Skeletal muscle satellite cell (primary cell): ENCODE results near the gene EXOSC5.
"Not testable (repeated sequence)": the region's sequence is repeated elsewhere in the genome, so short reads cannot be mapped to it uniquely, and the experiment has no call there.

Source experiments
- H3K27me3 ChIP-seq: 2 replicates; pipeline ENCODE4 v1.7.0; 2013; ENCODE audit warnings: low read length; ENCODE audit not compliant: control insufficient read depth, insufficient read depth
- H3K36me3 ChIP-seq: 2 replicates; pipeline ENCODE4 v1.7.0; 2013; ENCODE audit warnings: mild to moderate bottlenecking, control low read depth, low read length; ENCODE audit not compliant: insufficient read depth
- H3K4me1 ChIP-seq: 2 replicates; pipeline ENCODE4 v1.7.0; 2013; ENCODE audit warnings: low read length; ENCODE audit not compliant: control insufficient read depth, insufficient read depth
- H3K4me2 ChIP-seq: 2 replicates; pipeline ENCODE4 v1.7.0; 2013; ENCODE audit warnings: mild to moderate bottlenecking, low read length
- H3K4me3 ChIP-seq: 2 replicates; pipeline ENCODE4 v1.7.0; 2013; ENCODE audit warnings: low read length
- H3K9ac ChIP-seq: 2 replicates; pipeline ENCODE4 v1.7.0; 2013; ENCODE audit warnings: mild to moderate bottlenecking, low read depth, low read length, moderate library complexity
- H3K9me3 ChIP-seq: replicated peaks from 2 replicates; pipeline ENCODE4 v1.7.0; 2013; ENCODE audit warnings: mild to moderate bottlenecking, control low read depth, low read length

Gene EXOSC5

GRCh38 chr19:41411968-41412265 lies 14.8 kb upstream of the EXOSC5 start:
- Histone ChIP-seq H3K27me3 (no peaks in the 10 kb centered on the region), H3K9me3 (no peaks in the 10 kb centered on the region), H3K4me2 (no peak overlapping the region), H3K4me3 (no peak overlapping the region), H3K36me3 (peaks cover 18% of the 10 kb centered on the region), H3K9ac (no peak overlapping the region), H3K4me1 (peaks cover 22% of the 10 kb centered on the region)

GRCh38 chr19:41411100-41411967 lies 14.2 kb upstream of the EXOSC5 start:
- peaks cover 22% of the 10 kb centered on the region for H3K4me1 ChIP-seq
- no peaks in the 10 kb centered on the region for H3K27me3 ChIP-seq
- H3K4me3 ChIP-seq = no peak overlapping the region
- no peaks in the 10 kb centered on the region for H3K9me3 ChIP-seq
- H3K9ac ChIP-seq = no peak overlapping the region
- H3K36me3 ChIP-seq = peaks cover 18% of the 10 kb centered on the region
- no peak overlapping the region for H3K4me2 ChIP-seq

GRCh38 chr19:41410336-41411054 lies 13.3 kb upstream of the EXOSC5 start:
- peaks cover 18% of the 10 kb centered on the region for H3K36me3 ChIP-seq

DNA sequence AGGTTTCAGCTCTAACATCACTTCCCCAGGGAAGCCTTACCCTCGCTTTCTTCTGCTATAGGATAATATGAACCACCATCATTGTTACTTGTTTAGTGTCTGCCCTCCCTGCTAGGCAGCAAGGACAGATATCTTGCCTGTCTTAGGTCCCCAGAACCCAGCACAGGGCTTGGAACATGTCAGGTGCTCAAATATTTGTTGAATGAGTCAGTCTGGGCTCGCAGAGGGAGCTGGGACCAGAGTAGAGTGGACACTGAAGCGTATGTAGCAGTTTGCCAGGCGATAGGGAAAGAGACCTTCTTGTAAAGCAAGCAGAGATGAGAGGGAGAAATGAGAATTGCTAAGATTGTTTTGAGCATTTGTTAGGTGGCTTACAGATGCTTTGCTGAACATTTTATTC lies 12.1 kb upstream of the EXOSC5 start:
- H3K4me1 ChIP-seq = peaks cover 13% of the 10 kb centered on the region
- peaks cover 15% of the 10 kb centered on the region for H3K36me3 ChIP-seq
- no peak overlapping the region for H3K4me2 ChIP-seq
- no peaks in the 10 kb centered on the region for H3K27me3 ChIP-seq
- H3K9ac ChIP-seq = no peak overlapping the region
- H3K4me3 ChIP-seq = no peak overlapping the region
- H3K9me3 ChIP-seq = no peaks in the 10 kb centered on the region

More at GRCh38 chr19:41410336-41411054, 13.3 kb upstream of the EXOSC5 start:
- H3K9me3 ChIP-seq = no peaks in the 10 kb centered on the region
- peaks cover 22% of the 10 kb centered on the region for H3K4me1 ChIP-seq
- H3K9ac ChIP-seq = no peak overlapping the region
- no peak overlapping the region for H3K4me3 ChIP-seq
- no peak overlapping the region for H3K4me2 ChIP-seq
- H3K27me3 ChIP-seq = no peaks in the 10 kb centered on the region

DNA sequence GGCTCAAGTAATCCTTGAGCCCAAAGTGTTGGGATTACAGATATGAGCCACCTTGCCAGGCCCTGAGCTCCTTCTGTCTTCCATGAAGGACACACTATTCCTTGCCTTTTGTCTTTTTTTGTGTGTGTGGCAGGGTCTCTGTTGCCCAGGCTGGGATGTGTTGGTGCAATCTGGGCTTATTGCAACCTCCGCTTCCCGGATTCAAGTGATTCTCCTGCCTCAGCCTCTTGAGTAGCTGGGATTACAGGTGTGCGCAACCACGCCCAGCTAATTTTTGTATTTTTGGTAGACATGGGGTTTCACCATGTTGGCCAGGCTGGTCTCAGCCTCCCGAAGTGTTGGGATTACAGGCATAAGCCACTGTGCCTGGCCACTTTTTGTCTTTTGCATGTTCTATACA lies 11.7 kb upstream of the EXOSC5 start:
- not testable (repeated sequence) for H3K9ac ChIP-seq, H3K27me3 ChIP-seq, H3K4me2 ChIP-seq, H3K9me3 ChIP-seq, H3K4me3 ChIP-seq
- Histone ChIP-seq H3K4me1 (peaks cover 13% of the 10 kb centered on the region), H3K36me3 (peaks cover 10% of the 10 kb centered on the region)

- H3K9me3 ChIP-seq = no peaks in the 10 kb centered on the region
- no peak overlapping the region for H3K4me3 ChIP-seq
- no peaks in the 10 kb centered on the region for H3K27me3 ChIP-seq
- H3K36me3 ChIP-seq = peaks cover 8% of the 10 kb centered on the region
- H3K4me1 ChIP-seq = peaks cover 13% of the 10 kb centered on the region
- no peak overlapping the region for H3K4me2 ChIP-seq
- H3K9ac ChIP-seq = no peak overlapping the region
Observed at GRCh38 chr19:41408256-41408655, 11.1 kb upstream of the EXOSC5 start.

- Histone ChIP-seq H3K9ac (no peak overlapping the region), H3K36me3 (peaks cover 5% of the 10 kb centered on the region), H3K4me3 (no peak overlapping the region), H3K4me1 (peaks cover 13% of the 10 kb centered on the region), H3K4me2 (no peak overlapping the region), H3K9me3 (no peaks in the 10 kb centered on the region), H3K27me3 (no peaks in the 10 kb centered on the region)
Observed at GRCh38 chr19:41407271-41407670, 10.1 kb upstream of the EXOSC5 start.

DNA sequence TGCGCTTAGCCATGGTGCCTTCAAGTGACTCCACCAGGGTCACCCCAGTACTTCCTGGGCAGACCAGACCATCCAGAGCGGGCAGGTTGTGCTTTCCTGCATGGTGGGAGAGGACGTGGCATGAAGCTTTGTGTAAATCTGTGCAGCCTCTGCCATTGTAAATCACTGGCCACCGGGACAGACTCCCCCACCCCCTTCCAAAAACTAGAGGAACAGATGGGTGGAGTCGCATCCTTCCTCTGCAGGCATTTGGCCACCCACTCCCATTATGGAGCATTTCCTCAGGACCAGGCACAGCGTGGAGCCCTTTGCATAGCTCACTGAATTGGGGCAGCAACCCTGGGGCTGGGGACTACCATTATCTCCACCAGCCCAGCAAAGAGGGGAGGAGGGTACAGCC lies 8.6 kb upstream of the EXOSC5 start:
- Histone ChIP-seq H3K4me1 (peaks cover 4% of the 10 kb centered on the region), H3K4me2 (no peak overlapping the region), H3K4me3 (no peak overlapping the region), H3K9me3 (no peaks in the 10 kb centered on the region), H3K36me3 (peaks cover 2% of the 10 kb centered on the region), H3K27me3 (no peaks in the 10 kb centered on the region), H3K9ac (no peak overlapping the region)

- H3K4me1 ChIP-seq = peaks cover 6% of the 10 kb centered on the region
- H3K36me3 ChIP-seq = peaks cover 2% of the 10 kb centered on the region
- H3K9me3 ChIP-seq = no peaks in the 10 kb centered on the region
- H3K4me2 ChIP-seq = no peak overlapping the region
- no peaks in the 10 kb centered on the region for H3K27me3 ChIP-seq
- H3K4me3 ChIP-seq = no peak overlapping the region
- no peak overlapping the region for H3K9ac ChIP-seq
Observed at GRCh38 chr19:41403181-41403970, 6.2 kb upstream of the EXOSC5 start.

DNA sequence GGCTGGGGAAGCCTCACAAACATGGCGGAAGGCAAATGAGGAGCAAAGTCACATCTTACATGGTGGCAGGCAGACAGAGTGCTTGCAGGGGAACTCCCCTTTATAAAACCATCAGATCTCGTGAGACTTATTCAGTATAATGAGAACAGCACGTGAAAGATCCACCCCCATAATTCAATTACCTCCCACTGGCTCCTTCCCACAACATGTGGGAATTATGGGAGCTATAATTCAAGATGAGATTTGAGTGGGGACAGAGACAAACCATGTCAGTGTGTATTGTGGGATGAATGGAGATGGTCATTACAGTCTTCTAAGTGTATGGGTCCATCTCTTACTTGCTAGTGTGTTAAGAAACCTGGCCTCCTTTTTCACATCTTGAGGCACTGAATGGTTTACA lies 4.9 kb upstream of the EXOSC5 start:
- H3K4me1 ChIP-seq = peaks cover 8% of the 10 kb centered on the region
- no peaks in the 10 kb centered on the region for H3K9me3 ChIP-seq
- H3K9ac ChIP-seq = no peak overlapping the region
- H3K4me2 ChIP-seq = no peak overlapping the region
- no peak overlapping the region for H3K4me3 ChIP-seq
- H3K27me3 ChIP-seq = no peaks in the 10 kb centered on the region
- H3K36me3 ChIP-seq = peaks cover 2% of the 10 kb centered on the region

GRCh38 chr19:41401483-41401882 lies 4.3 kb upstream of the EXOSC5 start:
- peaks cover 2% of the 10 kb centered on the region for H3K36me3 ChIP-seq
- H3K4me3 ChIP-seq = no peak overlapping the region
- no peaks in the 10 kb centered on the region for H3K27me3 ChIP-seq
- no peak overlapping the region for H3K9ac ChIP-seq
- H3K9me3 ChIP-seq = no peaks in the 10 kb centered on the region
- H3K4me2 ChIP-seq = no peak overlapping the region
- peaks cover 8% of the 10 kb centered on the region for H3K4me1 ChIP-seq
